HEK293 (cell line): ENCODE results near the gene DICER1.

Experiments used
- CTCF ChIA-PET: fragments of 350-600 bp; formaldehyde crosslinking; extraction: SDS; loops from one replicate; lab custom pipeline; 2021; ENCODE audit warnings: antibody characterized with exemption; lab: Yijun Ruan, JAX
- POLR2A ChIA-PET: fragments of 300-600 bp; formaldehyde crosslinking; extraction: SDS; loops from one replicate; lab custom pipeline; 2020; ENCODE audit warnings: antibody characterized with exemption, inconsistent platforms; lab: Yijun Ruan, JAX
- H3K27ac ChIP-seq: fragments of 200-500 bp; sonication (Bioruptor generic); 2 replicates; pipeline ENCODE4 v1.5.1; 2014; ENCODE audit warnings: low read depth, low read length, control low read depth, inconsistent platforms; ENCODE audit errors: extremely low read depth
- H3K36me3 ChIP-seq, 2 experiments: fragments of 200-500 bp in 1 of 2; sonication (Bioruptor generic) in 1 of 2; 1 replicate in 1 of 2; 2 replicates in 1 of 2; pipeline ENCODE4 v1.5.1; 2014 to 2017; ENCODE audit warnings: inconsistent platforms in 2 of 2, low read length in 2 of 2; ENCODE audit not compliant: control insufficient read depth in 2 of 2, insufficient read depth in 1 of 2
- H3K4me1 ChIP-seq: fragments of 200-500 bp; sonication (Bioruptor generic); 2 replicates; pipeline ENCODE4 v1.5.1; 2014; ENCODE audit warnings: mild to moderate bottlenecking, low read length, inconsistent platforms; ENCODE audit not compliant: control insufficient read depth, insufficient read depth
- H3K4me3 ChIP-seq: 2 replicates; pipeline ENCODE4 v1.5.1; 2011; ENCODE audit warnings: low read depth, mild to moderate bottlenecking, control low read depth, low read length, moderate library complexity
- H3K9me3 ChIP-seq: fragments of 200-500 bp; sonication (Bioruptor generic); 2 replicates; pipeline ENCODE4 v1.5.1; 2014; ENCODE audit warnings: low read depth, low read length, inconsistent platforms; ENCODE audit not compliant: control insufficient read depth, insufficient read depth
- KLF9 ChIP-seq: fragments of 450-650 bp; formaldehyde crosslinking; IDR thresholded peaks from 2 replicates; pipeline ENCODE4 v1.5.1; 2016; ENCODE audit warnings: missing biosample characterization, missing genetic modification characterization, low read depth
- ZBTB20 ChIP-seq: fragments of 450-650 bp; formaldehyde crosslinking; IDR thresholded peaks from 2 replicates; pipeline ENCODE4 v1.5.1; 2016; ENCODE audit warnings: missing biosample characterization, missing genetic modification characterization
- ZBTB49 ChIP-seq: fragments of 450-650 bp; formaldehyde crosslinking; IDR thresholded peaks from 2 replicates; pipeline ENCODE4 v1.5.1; 2016; ENCODE audit warnings: missing biosample characterization, missing genetic modification characterization, low read depth
- ZFP3 ChIP-seq: fragments of 450-650 bp; formaldehyde crosslinking; IDR thresholded peaks from 2 replicates; pipeline ENCODE4 v1.5.1; 2016; ENCODE audit warnings: low read depth, missing biosample characterization, missing genetic modification characterization
- ZNF114 ChIP-seq: fragments of 450-650 bp; formaldehyde crosslinking; IDR thresholded peaks from 2 replicates; pipeline ENCODE4 v1.5.0; 2017; ENCODE audit warnings: missing biosample characterization, missing genetic modification characterization
- ZNF132 ChIP-seq: fragments of 450-650 bp; formaldehyde crosslinking; IDR thresholded peaks from 2 replicates; pipeline ENCODE4 v1.5.1; 2017; ENCODE audit warnings: missing biosample characterization, missing genetic modification characterization, borderline replicate concordance
- ZNF138 ChIP-seq: fragments of 450-650 bp; formaldehyde crosslinking; IDR thresholded peaks from 2 replicates; pipeline ENCODE4 v1.5.1; 2016; ENCODE audit warnings: missing biosample characterization, missing genetic modification characterization, borderline replicate concordance
- ZNF211 ChIP-seq: fragments of 450-650 bp; formaldehyde crosslinking; IDR thresholded peaks from 2 replicates; pipeline ENCODE4 v1.5.1; 2016; ENCODE audit warnings: low read depth, missing biosample characterization, missing genetic modification characterization
- ZNF239 ChIP-seq: fragments of 450-650 bp; formaldehyde crosslinking; IDR thresholded peaks from 2 replicates; pipeline ENCODE4 v1.5.1; 2016; ENCODE audit warnings: missing biosample characterization, missing genetic modification characterization
- ZNF335 ChIP-seq: fragments of 450-650 bp; formaldehyde crosslinking; conservative IDR thresholded peaks from 2 replicates; pipeline ENCODE4 v1.5.1; 2016; ENCODE audit warnings: missing biosample characterization, missing genetic modification characterization
- ZNF48 ChIP-seq: fragments of 450-650 bp; formaldehyde crosslinking; IDR thresholded peaks from 2 replicates; pipeline ENCODE4 v1.5.1; 2016; ENCODE audit warnings: missing biosample characterization, missing genetic modification characterization
- ZNF560 ChIP-seq: fragments of 450-650 bp; formaldehyde crosslinking; IDR thresholded peaks from 2 replicates; pipeline ENCODE4 v1.5.1; 2017; ENCODE audit warnings: missing biosample characterization, missing genetic modification characterization, borderline replicate concordance
- ZNF600 ChIP-seq: fragments of 450-650 bp; formaldehyde crosslinking; IDR thresholded peaks from 2 replicates; pipeline ENCODE4 v1.5.1; 2016; ENCODE audit warnings: missing biosample characterization, missing genetic modification characterization
- ZNF660 ChIP-seq: fragments of 450-650 bp; IDR thresholded peaks from 2 replicates; pipeline ENCODE4 v1.5.1; 2018; ENCODE audit warnings: missing biosample characterization, mild to moderate bottlenecking, missing genetic modification characterization
- ZNF830 ChIP-seq: fragments of 450-650 bp; IDR thresholded peaks from 2 replicates; pipeline ENCODE4 v1.5.0; 2018; ENCODE audit warnings: missing biosample characterization, missing genetic modification characterization, low read depth, mild to moderate bottlenecking, moderate library complexity
- ZNF837 ChIP-seq: fragments of 450-650 bp; formaldehyde crosslinking; IDR thresholded peaks from 2 replicates; pipeline ENCODE4 v1.5.1; 2016; ENCODE audit warnings: missing biosample characterization, missing genetic modification characterization
- TF ChIP-seq, protein P1 (sequence below): fragments of 450-650 bp; formaldehyde crosslinking; IDR thresholded peaks from 2 replicates; pipeline ENCODE4 v1.5.1; 2016; ENCODE audit warnings: missing biosample characterization, missing genetic modification characterization

DICER1 gene

GRCh38 chr14:95061317-95062093 lies 95.8 kb downstream of the DICER1 start:
- TF ChIP-seq ZBTB49 (no peak), ZNF239 (no peak), ZNF138 (tag by site-specific recombination) (no peak), ZNF837 (tag by site-specific recombination) (no peak), ZNF830 (no peak), ZNF600 (tag by site-specific recombination) (no peak), ZNF660 (tag by site-specific recombination) (no peak), KLF9 (tag by site-specific recombination) (no peak), ZNF335 (tag by site-specific recombination) (no peak)
- TF ChIP-seq, protein P1, sequence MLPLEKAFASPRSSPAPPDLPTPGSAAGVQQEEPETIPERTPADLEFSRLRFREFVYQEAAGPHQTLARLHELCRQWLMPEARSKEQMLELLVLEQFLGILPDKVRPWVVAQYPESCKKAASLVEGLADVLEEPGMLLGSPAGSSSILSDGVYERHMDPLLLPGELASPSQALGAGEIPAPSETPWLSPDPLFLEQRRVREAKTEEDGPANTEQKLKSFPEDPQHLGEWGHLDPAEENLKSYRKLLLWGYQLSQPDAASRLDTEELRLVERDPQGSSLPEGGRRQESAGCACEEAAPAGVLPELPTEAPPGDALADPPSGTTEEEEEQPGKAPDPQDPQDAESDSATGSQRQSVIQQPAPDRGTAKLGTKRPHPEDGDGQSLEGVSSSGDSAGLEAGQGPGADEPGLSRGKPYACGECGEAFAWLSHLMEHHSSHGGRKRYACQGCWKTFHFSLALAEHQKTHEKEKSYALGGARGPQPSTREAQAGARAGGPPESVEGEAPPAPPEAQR (tag by site-specific recombination) = no peak
- no peaks in the 10 kb centered on the region for H3K4me1 ChIP-seq
- H3K36me3 ChIP-seq = no peaks in the 10 kb centered on the region
- H3K9me3 ChIP-seq = no peaks in the 10 kb centered on the region
- CTCF ChIA-PET = interaction anchor here (0.8 kb wide), 1 partner anchor 512 kb away, joined by 6 read pairs; no protein-coding TSS in a partner anchor
- no peak overlapping the region for H3K27ac ChIP-seq
- no peak overlapping the region for H3K4me3 ChIP-seq
- POLR2A ChIA-PET = no interaction called here

DNA sequence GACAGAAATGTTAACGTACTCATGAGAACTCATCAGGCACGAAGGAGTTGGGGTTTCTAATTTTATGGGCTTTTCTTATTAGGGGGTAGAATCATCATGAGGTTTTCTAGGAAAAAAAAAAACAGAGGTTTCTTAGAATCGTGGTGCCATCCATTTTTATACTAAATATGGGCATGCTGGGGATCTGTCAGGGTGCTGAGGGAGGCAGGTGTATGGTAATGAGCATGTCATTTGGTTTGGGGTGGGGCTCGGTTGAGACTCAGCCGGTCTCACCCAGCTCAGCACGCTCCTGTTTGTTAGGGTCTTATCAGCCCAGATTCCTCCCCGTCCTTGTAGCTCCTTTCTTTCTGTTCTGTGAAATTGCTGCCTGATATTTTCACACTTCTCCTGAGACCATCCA lies 98.2 kb downstream of the DICER1 start:
- Histone ChIP-seq H3K9me3 (no peaks in the 10 kb centered on the region), H3K4me1 (no peaks in the 10 kb centered on the region), H3K27ac (no peak overlapping the region), H3K4me3 (no peak overlapping the region), H3K36me3 (no peaks in the 10 kb centered on the region)
- ChIA-PET CTCF (interaction anchor here (0.6 kb wide), 1 partner anchor 752 kb away, joined by 3 read pairs; no protein-coding TSS in a partner anchor), POLR2A (no interaction called here)
- TF ChIP-seq ZNF114 (tag by site-specific recombination) (no peak), ZNF132 (tag by site-specific recombination) (no peak)
- TF ChIP-seq, all 188 proteins: peak for 0

GRCh38 chr14:95058491-95058890 lies 98.8 kb downstream of the DICER1 start:
- TF ChIP-seq ZNF560 (tag by site-specific recombination) (no peak), ZNF211 (tag by site-specific recombination) (no peak), ZFP3 (peak; percentile 54), ZNF48 (tag by site-specific recombination) (no peak), ZBTB20 (tag by site-specific recombination) (no peak)
- H3K9me3 ChIP-seq = no peaks in the 10 kb centered on the region
- H3K27ac ChIP-seq = no peak overlapping the region
- H3K4me1 ChIP-seq = no peaks in the 10 kb centered on the region
- no peak overlapping the region for H3K4me3 ChIP-seq
- ChIA-PET CTCF (no interaction called here), POLR2A (no interaction called here)
- no peaks in the 10 kb centered on the region for H3K36me3 ChIP-seq
